Hippocampal formation (tissue), 2 donors: ENCODE results near the gene QPRT.
"Not testable (repeated sequence)": the region's sequence is repeated elsewhere in the genome, so short reads cannot be mapped to it uniquely, and the experiment has no call there.

Source experiments
- DNase-seq, 2 donors: peaks; one replicate each; lab custom pipeline; 2025; lab: John Stamatoyannopoulos, UW

Gene QPRT

GRCh38 chr16:29663016-29663806, 15.8 kb upstream of the QPRT start, which contains the start of gene SPN:
TSS of gene SPN (plus strand) at chr16:29663247. CDS start at chr16:29663729, 482 bp downstream.
- no peak for DNase-seq

GRCh38 chr16:29663807-29664090, 15.2 kb upstream of the QPRT start:
- DNase-seq: no peak

GRCh38 chr16:29664091-29664921, 14.7 kb upstream of the QPRT start:
- DNase-seq: no peak

GRCh38 chr16:29665294-29666077, 13.5 kb upstream of the QPRT start:
- no peak for DNase-seq

- not testable (repeated sequence) for DNase-seq
Measured at GRCh38 chr16:29667322-29667610, 11.7 kb upstream of the QPRT start.

- no peak for DNase-seq
Measured at GRCh38 chr16:29667755-29668154, 11.2 kb upstream of the QPRT start.

GRCh38 chr16:29668267-29668666, 10.7 kb upstream of the QPRT start:
- DNase-seq: no peak

- no peak for DNase-seq
Measured at GRCh38 chr16:29673501-29673900, 5.5 kb upstream of the QPRT start.

- DNase-seq: peak; percentile 74
Measured at GRCh38 chr16:29674188-29674587, 4.8 kb upstream of the QPRT start.

- peak; percentile 14 to 19 for DNase-seq
Measured at GRCh38 chr16:29675811-29676643, 3.0 kb upstream of the QPRT start.

GRCh38 chr16:29676989-29677785, 1.8 kb upstream of the QPRT start:
- no peak for DNase-seq

GRCh38 chr16:29680180-29680598, 1.2 kb downstream of the QPRT start:
- DNase-seq: no peak

GRCh38 chr16:29683543-29684090, 4.6 kb downstream of the QPRT start:
- no peak for DNase-seq

GRCh38 chr16:29684679-29685078, 5.7 kb downstream of the QPRT start:
- no peak for DNase-seq

- DNase-seq: no peak
Measured at GRCh38 chr16:29686740-29687332, 7.9 kb downstream of the QPRT start.

- no peak for DNase-seq
Measured at GRCh38 chr16:29687755-29688154, 8.8 kb downstream of the QPRT start.

GRCh38 chr16:29688172-29688571, 9.2 kb downstream of the QPRT start:
- DNase-seq: no peak

- DNase-seq: not testable (repeated sequence)
Measured at GRCh38 chr16:29689490-29690351, 10.7 kb downstream of the QPRT start.

GRCh38 chr16:29692606-29693005, 13.6 kb downstream of the QPRT start:
- not testable (repeated sequence) for DNase-seq
